Common myeloid progenitor, CD34-positive (primary cell): ENCODE data around the gene ZNF692.

Experiments
- CTCF ChIA-PET: fragments of 350-600 bp; sonication (Branson Sonifier 250); formaldehyde crosslinking; loops from one replicate; lab custom pipeline; 2021; ENCODE audit warnings: antibody characterized with exemption; lab: Charles Lee
- POLR2A ChIA-PET: fragments of 350-600 bp; sonication (Branson Sonifier 250); formaldehyde crosslinking; loops from one replicate; lab custom pipeline; 2021; ENCODE audit warnings: antibody characterized with exemption; lab: Charles Lee
- DNase-seq, 3 donors: peaks; one replicate each; pipeline versions ENCODE4 v3.0.0 to v3.0.0-alpha.2; 2013
- H3K27ac ChIP-seq, 2 experiments: 1 replicate in 1 of 2; 2 replicates in 1 of 2; pipeline ENCODE4 v1.7.0; 2013; ENCODE audit warnings: inconsistent platforms in 2 of 2, low read length in 2 of 2, mild to moderate bottlenecking in 2 of 2, low read depth in 1 of 2, moderate library complexity in 1 of 2; ENCODE audit not compliant: severe bottlenecking in 2 of 2, insufficient read depth in 1 of 2, poor library complexity in 1 of 2
- H3K27me3 ChIP-seq, 5 experiments: replicated peaks in 2 of 5; 1 replicate in 3 of 5; 2 replicates in 2 of 5; pipeline versions ENCODE4 v1.6.1 to v1.7.0; 2013; ENCODE audit warnings: low read length in 4 of 5, mild to moderate bottlenecking in 2 of 5, moderate library complexity in 2 of 5, inconsistent platforms in 1 of 5; ENCODE audit not compliant: insufficient read depth in 5 of 5, control insufficient read depth in 4 of 5
- H3K36me3 ChIP-seq, 4 experiments: 1 replicate in 2 of 4; 2 replicates in 2 of 4; pipeline versions ENCODE4 v1.6.1 to v1.7.0; 2013; ENCODE audit warnings: low read length in 3 of 4, control low read depth in 1 of 4, mild to moderate bottlenecking in 1 of 4; ENCODE audit not compliant: control insufficient read depth in 4 of 4, insufficient read depth in 4 of 4
- H3K4me1 ChIP-seq, 4 experiments: 1 replicate in 3 of 4; 2 replicates in 1 of 4; pipeline versions ENCODE4 v1.6.1 to v1.7.1; 2013; ENCODE audit warnings: low read length in 3 of 4, mild to moderate bottlenecking in 3 of 4, control low read depth in 1 of 4, inconsistent platforms in 1 of 4, moderate library complexity in 1 of 4; ENCODE audit not compliant: control insufficient read depth in 4 of 4, insufficient read depth in 4 of 4; ENCODE audit errors: control extremely low read depth in 1 of 4
- H3K4me3 ChIP-seq, 7 experiments: 1 replicate in 4 of 7; 2 replicates in 3 of 7; pipeline versions ENCODE4 v1.5.1 to v1.7.0; 2013; ENCODE audit warnings: mild to moderate bottlenecking in 7 of 7, low read length in 6 of 7, moderate library complexity in 6 of 7, inconsistent platforms in 2 of 7, low read depth in 2 of 7, control low read depth in 1 of 7; ENCODE audit not compliant: insufficient read depth in 4 of 7, control insufficient read depth in 1 of 7; ENCODE audit errors: extremely low read depth in 1 of 7
- H3K9me3 ChIP-seq, 5 experiments: 1 replicate in 4 of 5; 2 replicates in 1 of 5; pipeline versions ENCODE4 v1.6.1 to v1.7.1; 2013; ENCODE audit warnings: low read length in 4 of 5, mild to moderate bottlenecking in 2 of 5, inconsistent platforms in 1 of 5, low read depth in 1 of 5, moderate library complexity in 1 of 5; ENCODE audit not compliant: control insufficient read depth in 4 of 5, insufficient read depth in 2 of 5; ENCODE audit errors: control extremely low read depth in 1 of 5
- WGBS: methylation state at CpG from one replicate; pipeline ENCODE4 v1.1.5; 2013; ENCODE audit not compliant: insufficient coverage; 5-methylcytosine and 5-hydroxymethylcytosine counted together

ZNF692 gene

GRCh38 chr1:248862695-248862997 lies 3.8 kb upstream of the ZNF692 start:
- 23% methylated on average over 4 of the region's 4 CpGs for WGBS
- ChIA-PET CTCF (interaction anchor here (1.4 kb wide), 1 partner anchor 25 kb away, joined by 5 read pairs; the partner anchor contains the start of gene ZNF672), POLR2A (interaction anchor here (1.7 kb wide), 1 partner anchor 10 kb away, joined by 4 read pairs; no protein-coding TSS in a partner anchor)
- Histone ChIP-seq H3K27ac (no peak overlapping the region), H3K27me3 (no peaks in the 10 kb centered on the region), H3K36me3 (no peaks in the 10 kb centered on the region), H3K9me3 (no peaks in the 10 kb centered on the region), H3K4me1 (peaks cover 2 to 38% (median 35%) of the 10 kb centered on the region in 4 experiments), H3K4me3 (peak overlapping the region; percentile 59 to 85 (median 80))
- DNase-seq = no peak

- no CpG with 5 or more reads among the region's 2 CpGs for WGBS
- Histone ChIP-seq H3K27me3 (no peaks in the 10 kb centered on the region), H3K9me3 (no peaks in the 10 kb centered on the region), H3K36me3 (no peaks in the 10 kb centered on the region), H3K4me3 (no peak overlapping the region), H3K4me1 (peaks cover 2 to 47% (median 43%) of the 10 kb centered on the region in 4 experiments), H3K27ac (no peak overlapping the region)
- no peak for DNase-seq
- ChIA-PET POLR2A (interaction anchor here (1.7 kb wide), 1 partner anchor 11 kb away, joined by 4 read pairs; no protein-coding TSS in a partner anchor), CTCF (interaction anchor here (0.7 to 1.6 kb wide), 5 partner anchors 20 to 26 kb away, joined by 3 to 5 read pairs (median 3); partner anchors contain the start of gene ZNF672)
Observed at GRCh38 chr1:248861616-248862015, 2.7 kb upstream of the ZNF692 start.

- CTCF ChIA-PET = interaction anchor here (1.1 to 7.2 kb wide), 8 partner anchors 13 to 66 kb away, joined by 3 to 53 read pairs (median 7); partner anchors contain the start of gene ZNF672
- H3K4me1 ChIP-seq = peaks cover 2 to 48% (median 43%) of the 10 kb centered on the region in 4 experiments
Observed at GRCh38 chr1:248860007-248860406, 1.1 kb upstream of the ZNF692 start.

GRCh38 chr1:248858096-248858890 lies 592 bp downstream of the ZNF692 start:
- Histone ChIP-seq H3K27ac (peak overlapping the region in 1 of 2 experiments; percentile 84), H3K4me3 (peak overlapping the region; percentile 2 to 77 (median 70)), H3K36me3 (peaks cover 6 to 29% (median 14%) of the 10 kb centered on the region in 4 experiments), H3K27me3 (no peaks in the 10 kb centered on the region), H3K4me1 (peaks cover 2 to 39% (median 35%) of the 10 kb centered on the region in 4 experiments), H3K9me3 (no peaks in the 10 kb centered on the region)
- POLR2A ChIA-PET = interaction anchor here (1.1 to 2.8 kb wide), 4 partner anchors 15 to 47 kb away, joined by 3 to 17 read pairs (median 4); partner anchors contain the start of gene ZNF672
- 2% methylated on average over 27 of the region's 45 CpGs for WGBS
- DNase-seq = peak in 2 of 3 donors; percentile 10 to 84
- CTCF ChIA-PET = interaction anchor here (1.0 to 7.2 kb wide), 11 partner anchors 11 to 68 kb away, joined by 3 to 53 read pairs (median 7); partner anchors contain the start of gene ZNF672

More at GRCh38 chr1:248860007-248860406, 1.1 kb upstream of the ZNF692 start:
- DNase-seq = no peak
- WGBS = 100% methylated on average over 3 of the region's 4 CpGs
- H3K36me3 ChIP-seq = peaks cover 0 to 12% (median 5%) of the 10 kb centered on the region in 4 experiments
- H3K27me3 ChIP-seq = no peaks in the 10 kb centered on the region
- peak overlapping the region in 1 of 2 experiments; percentile 84 for H3K27ac ChIP-seq
- H3K9me3 ChIP-seq = no peaks in the 10 kb centered on the region
- POLR2A ChIA-PET = interaction anchor here (0.9 to 2.8 kb wide), 3 partner anchors 13 to 29 kb away, joined by 3 to 17 read pairs (median 4); partner anchors contain the start of gene ZNF672
- H3K4me3 ChIP-seq = no peak overlapping the region

- CTCF ChIA-PET = interaction anchor here (1.1 to 7.2 kb wide), 8 partner anchors 11 to 69 kb away, joined by 3 to 53 read pairs (median 8); partner anchors contain the start of gene ZNF672
- WGBS = 14% methylated on average over 4 of the region's 4 CpGs
Observed at GRCh38 chr1:248857749-248858095, 1.2 kb downstream of the ZNF692 start.

GRCh38 chr1:248857201-248857600 lies 1.7 kb downstream of the ZNF692 start:
- ChIA-PET CTCF (interaction anchor here (1.4 to 7.2 kb wide), 2 partner anchors 14 to 28 kb away, joined by 3 to 53 read pairs; no protein-coding TSS in a partner anchor), POLR2A (interaction anchor here (1.3 kb wide), 1 partner anchor 19 kb away, joined by 4 read pairs; the partner anchor contains the start of gene ZNF672)
- no peaks in the 10 kb centered on the region for H3K27me3 ChIP-seq
- peak overlapping the region in 1 of 2 experiments; percentile 84 for H3K27ac ChIP-seq
- H3K4me1 ChIP-seq = peaks cover 2 to 39% (median 26%) of the 10 kb centered on the region in 4 experiments
- WGBS = no CpG with 5 or more reads among the region's 7 CpGs
- no peaks in the 10 kb centered on the region for H3K9me3 ChIP-seq
- peaks cover 6 to 39% (median 17%) of the 10 kb centered on the region in 4 experiments for H3K36me3 ChIP-seq
- H3K4me3 ChIP-seq = peak overlapping the region in 4 of 7 experiments; percentile 70 to 77 (median 71)
- DNase-seq = no peak

More at GRCh38 chr1:248857749-248858095, 1.2 kb downstream of the ZNF692 start:
- Histone ChIP-seq H3K4me1 (peaks cover 2 to 36% (median 30%) of the 10 kb centered on the region in 4 experiments), H3K27ac (peak overlapping the region in 1 of 2 experiments; percentile 84), H3K9me3 (no peaks in the 10 kb centered on the region), H3K4me3 (peak overlapping the region; percentile 2 to 77 (median 70)), H3K27me3 (no peaks in the 10 kb centered on the region), H3K36me3 (peaks cover 6 to 35% (median 15%) of the 10 kb centered on the region in 4 experiments)
- DNase-seq = no peak
- POLR2A ChIA-PET = interaction anchor here (1.3 to 2.8 kb wide), 3 partner anchors 16 to 48 kb away, joined by 4 to 17 read pairs (median 5); partner anchors contain the start of gene ZNF672
